ENCODE data around the gene SNX9. TPM values are rescaled to one million over a fixed set of nuclear protein-coding genes. Genes with fewer than 3 reads are reported as not detected.

The SNX9 gene
- total RNA-seq, 1 experiment from 2014 or later: 16.6 TPM

DNA sequence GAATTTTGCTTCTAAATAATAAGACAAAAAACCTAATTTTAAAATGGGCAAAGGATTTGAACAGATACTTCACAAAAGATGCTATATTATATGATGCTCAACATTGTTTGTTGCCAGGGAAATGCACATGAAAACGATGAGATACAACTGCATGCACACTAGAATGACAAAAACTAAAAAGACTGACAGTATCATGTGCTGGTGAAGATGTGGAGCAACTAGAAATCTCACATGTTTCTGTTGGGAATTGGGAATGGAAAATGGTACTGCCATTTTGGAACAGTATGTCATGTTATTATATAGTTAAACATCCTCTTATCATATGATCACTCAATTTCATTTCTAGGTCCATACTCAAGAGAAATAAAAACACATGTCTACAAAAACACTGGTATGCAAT lies 13.4 kb upstream of the SNX9 start:
- intact Hi-C loops (cut with micrococcal nuclease; ENCODE audit: unreplicated experiment): no loop called here
- Mint-ChIP-seq H3K4me3 (ENCODE audit: low read depth, unreplicated experiment) (no peak overlapping the region), H3K36me3 (ENCODE audit: insufficient read depth, unreplicated experiment) (no peaks in the 10 kb centered on the region), H3K27ac (ENCODE audit: unreplicated experiment) (no peak overlapping the region), H3K9me3 (ENCODE audit: low read depth, unreplicated experiment) (no peaks in the 10 kb centered on the region), H3K27me3 (ENCODE audit: unreplicated experiment) (no peaks in the 10 kb centered on the region), H3K4me1 (ENCODE audit: low read depth, unreplicated experiment) (no peaks in the 10 kb centered on the region)
- TF ChIP-seq, protein P1, sequence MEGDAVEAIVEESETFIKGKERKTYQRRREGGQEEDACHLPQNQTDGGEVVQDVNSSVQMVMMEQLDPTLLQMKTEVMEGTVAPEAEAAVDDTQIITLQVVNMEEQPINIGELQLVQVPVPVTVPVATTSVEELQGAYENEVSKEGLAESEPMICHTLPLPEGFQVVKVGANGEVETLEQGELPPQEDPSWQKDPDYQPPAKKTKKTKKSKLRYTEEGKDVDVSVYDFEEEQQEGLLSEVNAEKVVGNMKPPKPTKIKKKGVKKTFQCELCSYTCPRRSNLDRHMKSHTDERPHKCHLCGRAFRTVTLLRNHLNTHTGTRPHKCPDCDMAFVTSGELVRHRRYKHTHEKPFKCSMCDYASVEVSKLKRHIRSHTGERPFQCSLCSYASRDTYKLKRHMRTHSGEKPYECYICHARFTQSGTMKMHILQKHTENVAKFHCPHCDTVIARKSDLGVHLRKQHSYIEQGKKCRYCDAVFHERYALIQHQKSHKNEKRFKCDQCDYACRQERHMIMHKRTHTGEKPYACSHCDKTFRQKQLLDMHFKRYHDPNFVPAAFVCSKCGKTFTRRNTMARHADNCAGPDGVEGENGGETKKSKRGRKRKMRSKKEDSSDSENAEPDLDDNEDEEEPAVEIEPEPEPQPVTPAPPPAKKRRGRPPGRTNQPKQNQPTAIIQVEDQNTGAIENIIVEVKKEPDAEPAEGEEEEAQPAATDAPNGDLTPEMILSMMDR (IDR thresholded peaks at IDR 0.05; ENCODE audit: unreplicated experiment): no peak
- CTCF ChIA-PET: interaction anchor here (0.6 kb wide), 1 partner anchor 495 kb away, joined by 3 read pairs; no protein-coding TSS in a partner anchor
- DNase-seq: no peak
- no TSS peak for BruUV-seq (replicated peaks)

DNA sequence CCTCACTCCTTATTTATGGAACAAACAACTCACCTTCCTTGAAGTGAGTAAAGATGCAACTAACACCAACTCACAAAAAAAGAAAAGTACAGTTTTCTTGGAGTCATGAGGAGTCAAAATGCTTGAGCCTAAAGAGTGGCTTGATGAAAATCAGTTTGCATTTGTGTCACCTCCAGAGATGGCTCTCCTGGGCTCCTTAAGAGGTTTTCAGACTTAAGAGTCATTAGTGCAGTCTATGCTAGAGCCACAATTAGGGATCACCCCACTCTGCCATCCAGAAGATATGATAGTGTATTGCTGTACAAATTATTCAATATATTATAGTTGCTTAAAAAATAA lies 11.9 kb upstream of the SNX9 start:
- Mint-ChIP-seq H3K4me1 (ENCODE audit: low read depth, unreplicated experiment) (no peaks in the 10 kb centered on the region), H3K4me3 (ENCODE audit: low read depth, unreplicated experiment) (no peak overlapping the region), H3K27me3 (ENCODE audit: unreplicated experiment) (no peaks in the 10 kb centered on the region), H3K27ac (ENCODE audit: unreplicated experiment) (no peak overlapping the region), H3K36me3 (ENCODE audit: insufficient read depth, unreplicated experiment) (no peaks in the 10 kb centered on the region), H3K9me3 (ENCODE audit: low read depth, unreplicated experiment) (no peaks in the 10 kb centered on the region)
- TF ChIP-seq, protein P1 (IDR thresholded peaks at IDR 0.05; ENCODE audit: unreplicated experiment): no peak
- CTCF ChIA-PET: no interaction called here
- no TSS peak for BruUV-seq (replicated peaks)
- no peak for DNase-seq
- intact Hi-C loops (cut with micrococcal nuclease; ENCODE audit: unreplicated experiment): no loop called here

DNA sequence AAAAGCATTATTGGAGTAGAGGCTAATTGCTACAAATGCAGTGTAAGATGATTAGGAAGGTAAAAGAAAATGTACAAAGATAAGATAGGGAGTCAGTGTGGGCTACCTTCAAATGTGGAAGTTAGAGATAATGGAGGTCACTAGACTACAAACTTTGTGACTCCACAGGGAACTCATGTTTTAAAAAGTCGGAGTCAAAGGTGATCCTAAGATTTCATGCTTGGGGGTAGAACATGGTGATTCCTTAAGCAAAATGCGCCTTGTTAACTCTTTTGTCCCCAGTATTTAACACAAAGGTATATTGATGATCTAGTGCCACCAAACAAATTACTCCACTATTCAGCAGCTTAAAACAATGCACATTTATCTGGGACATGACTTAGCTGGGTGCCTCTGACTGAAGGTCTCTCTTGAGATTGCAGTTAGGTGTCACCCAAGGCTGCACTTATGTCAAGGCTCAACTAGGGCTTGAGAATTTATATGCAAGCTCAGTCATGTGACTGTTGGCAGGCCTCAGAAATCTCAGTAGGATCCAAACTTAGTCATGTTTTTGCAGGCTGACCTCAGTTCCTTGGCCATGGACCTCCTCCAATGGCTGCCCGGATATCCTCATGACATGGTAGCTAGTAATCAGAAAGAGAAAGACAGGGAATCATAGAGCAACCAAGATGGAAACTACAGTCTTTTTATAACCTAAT lies 11.4 kb upstream of the SNX9 start:
- no peak for DNase-seq
- no peaks in the 10 kb centered on the region for H3K27me3 Mint-ChIP-seq (ENCODE audit: unreplicated experiment)
- CTCF ChIA-PET: no interaction called here
- intact Hi-C loops (cut with micrococcal nuclease; ENCODE audit: unreplicated experiment): no loop called here
- TF ChIP-seq, protein P1 (IDR thresholded peaks at IDR 0.05; ENCODE audit: unreplicated experiment): no peak
- H3K9me3 Mint-ChIP-seq (ENCODE audit: low read depth, unreplicated experiment): no peaks in the 10 kb centered on the region
- H3K4me1 Mint-ChIP-seq (ENCODE audit: low read depth, unreplicated experiment): no peaks in the 10 kb centered on the region
- H3K36me3 Mint-ChIP-seq (ENCODE audit: insufficient read depth, unreplicated experiment): no peaks in the 10 kb centered on the region
- no peak overlapping the region for H3K4me3 Mint-ChIP-seq (ENCODE audit: low read depth, unreplicated experiment)
- no TSS peak for BruUV-seq (replicated peaks)
- no peak overlapping the region for H3K27ac Mint-ChIP-seq (ENCODE audit: unreplicated experiment)

DNA sequence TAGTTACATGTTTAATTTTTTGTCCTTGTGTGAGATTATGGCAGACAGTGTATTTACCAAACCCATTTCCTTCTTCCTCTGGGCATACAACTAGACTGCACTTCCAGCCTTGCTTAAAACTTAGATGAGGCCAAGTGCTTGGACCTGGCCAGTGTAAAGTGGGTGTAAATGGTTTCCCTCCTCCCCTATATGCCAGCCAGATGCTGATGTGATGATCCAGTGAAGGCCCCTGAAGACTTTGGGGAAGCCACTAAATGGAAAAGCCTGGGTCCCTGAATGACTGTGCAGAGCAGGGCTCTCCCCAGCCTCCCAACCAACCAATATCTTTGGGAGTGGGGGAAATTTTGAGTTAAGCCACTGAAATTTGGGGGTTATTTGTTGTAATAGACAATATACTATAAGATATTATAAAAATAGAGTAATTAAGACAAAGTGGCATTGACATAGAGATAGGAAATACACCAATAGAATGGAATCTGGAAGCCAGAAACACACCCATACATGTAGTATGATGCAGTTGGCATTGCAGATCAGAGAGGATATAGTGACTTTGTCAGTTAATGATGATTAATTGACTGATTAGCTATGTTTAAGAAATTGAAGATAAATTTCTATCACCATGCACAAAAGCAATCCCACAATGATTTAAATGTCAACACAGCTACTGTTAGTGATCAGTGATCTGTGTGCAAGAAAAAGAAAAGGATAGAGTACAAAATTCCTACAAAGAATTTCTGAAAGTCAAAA lies 10.4 kb upstream of the SNX9 start:
- CTCF ChIA-PET: no interaction called here
- no peaks in the 10 kb centered on the region for H3K36me3 Mint-ChIP-seq (ENCODE audit: insufficient read depth, unreplicated experiment)
- no TSS peak for BruUV-seq (replicated peaks)

More for the DNA sequence above, 10.4 kb upstream of the SNX9 start:
- Mint-ChIP-seq H3K27ac (ENCODE audit: unreplicated experiment) (no peak overlapping the region), H3K27me3 (ENCODE audit: unreplicated experiment) (no peaks in the 10 kb centered on the region), H3K4me1 (ENCODE audit: low read depth, unreplicated experiment) (no peaks in the 10 kb centered on the region), H3K9me3 (ENCODE audit: low read depth, unreplicated experiment) (no peaks in the 10 kb centered on the region), H3K4me3 (ENCODE audit: low read depth, unreplicated experiment) (no peak overlapping the region)
- TF ChIP-seq, protein P1 (IDR thresholded peaks at IDR 0.05; ENCODE audit: unreplicated experiment): no peak
- intact Hi-C loops (cut with micrococcal nuclease; ENCODE audit: unreplicated experiment): no loop called here
- DNase-seq: no peak
